GM15510 (cell line): Measurements from ENCODE around the gene PAQR8.

Experiments
- POLR2A ChIP-seq: IDR thresholded peaks from 3 replicates; pipeline ENCODE4 v1.6.1; 2011; ENCODE audit warnings: borderline replicate concordance; ENCODE audit not compliant: insufficient read length; ENCODE audit errors: extremely low read depth

The PAQR8 gene

GRCh38 chr6:52385074-52385473, 23.1 kb downstream of the PAQR8 start:
- no peak for TF ChIP-seq POLR2A

GRCh38 chr6:52388790-52389189, 26.8 kb downstream of the PAQR8 start:
- TF ChIP-seq POLR2A: no peak

- TF ChIP-seq POLR2A: no peak
Observed at GRCh38 chr6:52389264-52389625, 27.3 kb downstream of the PAQR8 start.

GRCh38 chr6:52389626-52390360, 27.8 kb downstream of the PAQR8 start:
- TF ChIP-seq POLR2A: no peak

GRCh38 chr6:52390361-52390727, 28.4 kb downstream of the PAQR8 start:
- no peak for TF ChIP-seq POLR2A

GRCh38 chr6:52391599-52391998, 29.6 kb downstream of the PAQR8 start:
- no peak for TF ChIP-seq POLR2A

- TF ChIP-seq POLR2A: no peak
Observed at GRCh38 chr6:52392944-52393343, 31.0 kb downstream of the PAQR8 start.

GRCh38 chr6:52393780-52394179, 31.8 kb downstream of the PAQR8 start:
- no peak for TF ChIP-seq POLR2A

- no peak for TF ChIP-seq POLR2A
Observed at GRCh38 chr6:52394251-52394666, 32.3 kb downstream of the PAQR8 start.

- no peak for TF ChIP-seq POLR2A
Observed at GRCh38 chr6:52395969-52396368, 34.0 kb downstream of the PAQR8 start.

- no peak for TF ChIP-seq POLR2A
Observed at GRCh38 chr6:52399511-52400312, 37.8 kb downstream of the PAQR8 start.

- TF ChIP-seq POLR2A: no peak
Observed at GRCh38 chr6:52400313-52401041, 38.5 kb downstream of the PAQR8 start.

GRCh38 chr6:52403086-52403485, 41.1 kb downstream of the PAQR8 start:
- TF ChIP-seq POLR2A: no peak

- TF ChIP-seq POLR2A: no peak
Observed at GRCh38 chr6:52403627-52404026, 41.7 kb downstream of the PAQR8 start.

- TF ChIP-seq POLR2A: no peak
Observed at GRCh38 chr6:52405243-52405642, 43.3 kb downstream of the PAQR8 start.
